HFF-Myc (cell line): ENCODE data around the gene C2orf76.

Experiments used
- DNase-seq: peaks from one replicate; pipeline ENCODE4 v3.0.0-alpha.2; 2011; ENCODE audit warnings: low read depth; ENCODE audit errors: extremely low read depth
- H3K4me3 ChIP-seq: replicated peaks from 2 replicates; pipeline ENCODE4 v1.5.1; 2011; ENCODE audit warnings: low read depth, mild to moderate bottlenecking, control low read depth, low read length
- TF ChIP-seq, protein P1 (sequence below): IDR thresholded peaks from 2 replicates; pipeline ENCODE4 v1.5.1; 2012; ENCODE audit warnings: mild to moderate bottlenecking, low read depth, low read length, control low read depth; ENCODE audit errors: missing control alignments

Gene C2orf76

DNA sequence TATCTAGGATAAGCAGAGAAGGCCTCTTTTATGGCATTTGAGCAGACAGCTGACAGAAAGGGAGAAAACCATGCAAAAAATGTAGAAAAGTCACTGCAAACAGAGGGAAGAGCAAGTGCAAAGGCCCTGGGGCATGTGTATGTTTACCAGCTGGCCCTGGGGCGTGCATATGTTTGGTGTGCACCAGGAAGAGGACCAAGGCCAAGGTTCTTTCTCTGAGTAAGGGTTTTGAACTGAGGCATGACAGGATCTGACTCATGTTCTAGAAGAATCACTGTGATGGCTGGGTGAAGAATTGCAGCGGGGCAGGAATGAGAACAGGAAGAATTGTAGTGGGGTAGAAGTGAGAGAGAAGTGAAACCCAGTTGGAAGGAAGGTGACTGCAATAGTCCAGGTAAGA, 73.4 kb downstream of the C2orf76 start:
- TF ChIP-seq, protein P1, sequence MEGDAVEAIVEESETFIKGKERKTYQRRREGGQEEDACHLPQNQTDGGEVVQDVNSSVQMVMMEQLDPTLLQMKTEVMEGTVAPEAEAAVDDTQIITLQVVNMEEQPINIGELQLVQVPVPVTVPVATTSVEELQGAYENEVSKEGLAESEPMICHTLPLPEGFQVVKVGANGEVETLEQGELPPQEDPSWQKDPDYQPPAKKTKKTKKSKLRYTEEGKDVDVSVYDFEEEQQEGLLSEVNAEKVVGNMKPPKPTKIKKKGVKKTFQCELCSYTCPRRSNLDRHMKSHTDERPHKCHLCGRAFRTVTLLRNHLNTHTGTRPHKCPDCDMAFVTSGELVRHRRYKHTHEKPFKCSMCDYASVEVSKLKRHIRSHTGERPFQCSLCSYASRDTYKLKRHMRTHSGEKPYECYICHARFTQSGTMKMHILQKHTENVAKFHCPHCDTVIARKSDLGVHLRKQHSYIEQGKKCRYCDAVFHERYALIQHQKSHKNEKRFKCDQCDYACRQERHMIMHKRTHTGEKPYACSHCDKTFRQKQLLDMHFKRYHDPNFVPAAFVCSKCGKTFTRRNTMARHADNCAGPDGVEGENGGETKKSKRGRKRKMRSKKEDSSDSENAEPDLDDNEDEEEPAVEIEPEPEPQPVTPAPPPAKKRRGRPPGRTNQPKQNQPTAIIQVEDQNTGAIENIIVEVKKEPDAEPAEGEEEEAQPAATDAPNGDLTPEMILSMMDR = no peak
- no peak for DNase-seq
- no peak overlapping the region for H3K4me3 ChIP-seq

DNA sequence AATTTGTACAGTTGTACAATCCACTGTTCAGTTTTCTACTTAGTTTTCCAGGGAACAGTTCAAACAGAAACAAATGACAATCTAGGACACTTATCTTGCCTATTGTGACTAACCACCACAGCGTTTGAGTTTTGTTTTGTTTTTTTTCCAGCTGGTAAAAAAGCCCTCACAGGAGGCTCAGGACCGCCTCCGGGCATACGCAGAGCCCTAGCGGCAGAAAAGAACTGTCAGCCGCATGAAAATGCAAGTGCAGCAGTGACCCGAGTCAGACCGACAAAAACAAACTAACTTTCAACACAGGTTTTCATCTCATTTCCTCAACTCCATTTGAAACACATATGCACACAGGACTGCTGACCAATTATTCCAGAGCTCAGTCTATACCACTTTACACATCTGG, 74.4 kb downstream of the C2orf76 start:
- TF ChIP-seq, protein P1 = no peak
- no peak for DNase-seq
- H3K4me3 ChIP-seq = no peak overlapping the region

DNA sequence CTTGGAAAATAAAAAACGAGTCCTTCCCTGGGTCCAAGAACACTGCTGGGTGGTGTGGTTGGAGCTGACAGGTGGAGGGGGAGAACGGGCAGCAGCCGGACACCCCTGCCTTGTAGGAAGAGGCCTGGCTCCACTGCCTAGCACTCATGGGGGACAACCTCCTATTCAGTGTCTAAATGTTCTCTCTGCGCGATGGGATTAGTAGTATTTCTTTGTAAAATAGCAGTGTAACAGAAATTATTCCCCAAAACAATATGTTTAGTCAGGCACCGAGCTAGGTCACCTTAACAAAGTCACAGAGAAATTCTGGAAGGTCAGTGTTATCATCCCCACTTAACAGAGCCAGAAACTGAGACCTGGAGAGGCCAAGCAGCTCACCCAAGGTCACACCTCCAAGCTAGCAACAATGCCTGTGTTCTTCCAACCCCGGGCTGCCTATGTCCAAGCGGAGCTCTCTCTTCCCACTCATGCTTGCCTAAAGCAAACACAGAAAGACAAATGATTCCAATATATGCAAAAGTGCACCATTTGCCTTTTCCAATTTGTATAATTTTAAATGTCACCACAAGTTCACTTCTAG, 75.0 kb downstream of the C2orf76 start:
- DNase-seq = no peak
- TF ChIP-seq, protein P1 = no peak
- H3K4me3 ChIP-seq = no peak overlapping the region

DNA sequence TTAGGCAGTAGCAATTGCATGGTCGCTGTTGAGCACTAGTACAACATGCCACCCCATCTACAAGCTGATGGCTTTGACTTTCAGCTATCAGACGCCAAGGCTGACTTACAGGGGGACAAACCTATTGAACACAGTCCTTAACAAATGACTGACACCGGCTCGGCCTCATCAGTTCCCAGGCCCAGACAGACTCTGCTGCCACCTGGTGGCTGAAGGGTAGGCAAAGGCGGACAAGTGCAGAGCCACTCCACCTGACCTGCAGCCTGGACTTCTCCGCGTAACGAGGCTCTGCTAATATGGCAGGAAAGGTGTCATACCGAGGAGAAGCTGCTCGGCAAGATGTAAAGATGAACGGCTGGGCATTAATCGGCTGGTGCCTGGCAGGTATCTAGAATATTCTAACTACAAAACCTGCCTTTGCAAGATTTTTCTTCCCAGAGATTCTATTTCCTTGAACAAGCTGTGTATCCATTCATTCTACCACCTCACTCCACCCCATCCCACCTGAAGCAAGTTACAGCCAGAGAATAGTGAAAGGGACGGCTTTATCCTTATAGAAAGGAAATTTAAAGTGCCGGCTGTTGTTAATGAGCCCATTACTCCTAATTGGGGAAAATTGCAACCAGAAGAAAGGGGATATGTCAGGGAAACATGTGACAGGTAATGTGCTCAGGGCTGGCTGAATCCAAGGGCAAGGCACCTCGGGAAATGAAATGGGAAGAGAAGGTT, 75.6 kb downstream of the C2orf76 start:
- TF ChIP-seq, protein P1 = peak; percentile 84
- H3K4me3 ChIP-seq = no peak overlapping the region
- peak; percentile 19 for DNase-seq

DNA sequence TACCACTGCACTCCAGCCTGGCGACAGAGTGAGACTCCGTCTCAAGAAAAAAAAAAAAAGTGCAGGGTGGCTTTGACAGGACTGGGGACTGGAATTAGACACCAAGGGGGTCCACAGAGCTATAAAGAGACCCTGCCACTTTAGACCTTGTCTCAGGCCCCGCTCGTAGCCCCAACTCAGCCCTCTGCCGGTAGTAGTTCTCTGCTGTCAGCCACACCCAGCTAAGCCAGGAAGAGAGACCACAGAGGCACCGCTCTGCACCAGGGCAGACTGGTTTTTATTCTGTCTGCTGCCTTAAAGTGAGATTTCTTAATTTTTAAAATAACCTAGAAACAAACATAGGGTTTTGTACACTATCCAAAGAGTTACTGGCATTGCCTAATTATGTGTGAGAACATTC, 77.0 kb downstream of the C2orf76 start:
- DNase-seq = no peak
- H3K4me3 ChIP-seq = no peak overlapping the region
- TF ChIP-seq, protein P1 = no peak

DNA sequence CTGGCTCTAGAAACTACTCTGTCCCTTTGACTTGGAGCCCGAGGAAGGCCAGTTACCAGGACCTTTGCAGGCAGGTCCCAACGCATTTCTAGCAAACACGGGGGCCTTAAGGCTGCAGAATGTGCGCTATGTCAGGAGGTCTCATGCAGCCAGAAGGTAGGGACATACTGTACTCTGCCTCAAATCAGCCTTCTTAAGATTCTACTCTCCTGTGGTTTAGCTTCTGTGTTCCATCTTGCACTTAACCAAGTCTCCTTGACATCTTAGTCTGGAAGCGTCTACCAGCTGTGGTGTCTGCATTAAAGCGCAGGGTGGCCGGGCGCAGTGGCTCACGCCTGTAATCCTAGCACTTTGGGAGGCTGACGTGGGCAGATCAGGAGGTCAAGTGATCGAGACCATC, 77.5 kb downstream of the C2orf76 start:
- TF ChIP-seq, protein P1 = no peak
- no peak for DNase-seq
- H3K4me3 ChIP-seq = no peak overlapping the region
